Measurements from ENCODE around the gene NLN. TPM values are rescaled to one million over a fixed set of nuclear protein-coding genes. Genes with fewer than 3 reads are reported as not detected.

The NLN gene
- total RNA-seq, 4 donors from 2014 or later: 6.5 to 11.5 (median 9.8) TPM

- H3K36me3 ChIP-seq: peaks cover 0 to 59% of the 10 kb centered on the region in 2 donors
- no peak overlapping the region for H3K27ac ChIP-seq
- H3K4me1 ChIP-seq: no peaks in the 10 kb centered on the region
- H3K9me3 ChIP-seq: no peaks in the 10 kb centered on the region
- no peak for ATAC-seq
- H3K4me3 ChIP-seq: no peak overlapping the region
- TF ChIP-seq POLR2A (IDR thresholded peaks at IDR 0.05): no peak
- no peak for TF ChIP-seq POLR2AphosphoS5 (IDR thresholded peaks at IDR 0.05)
- TF ChIP-seq EP300 (IDR thresholded peaks at IDR 0.05): no peak
- TF ChIP-seq CTCF (IDR thresholded peaks at IDR 0.05): no peak
- WGBS, 2 donors (ENCODE audit: low coverage in 1 of 2): 74 to 88% methylated on average over 4 to 6 of the region's 6 CpGs
- H3K27me3 ChIP-seq: no peaks in the 10 kb centered on the region
Observed at GRCh38 chr5:65790371-65791163, 68.6 kb downstream of the NLN start.

- Histone ChIP-seq H3K4me1 (no peaks in the 10 kb centered on the region), H3K4me3 (no peak overlapping the region), H3K27me3 (no peaks in the 10 kb centered on the region), H3K27ac (no peak overlapping the region), H3K36me3 (peaks cover 0 to 46% of the 10 kb centered on the region in 2 donors), H3K9me3 (no peaks in the 10 kb centered on the region)
- no peak for TF ChIP-seq CTCF (IDR thresholded peaks at IDR 0.05)
- no peak for TF ChIP-seq POLR2AphosphoS5 (IDR thresholded peaks at IDR 0.05)
- no peak for TF ChIP-seq POLR2A (IDR thresholded peaks at IDR 0.05)
- no peak for TF ChIP-seq EP300 (IDR thresholded peaks at IDR 0.05)
- no peak for ATAC-seq
- WGBS, 2 donors (ENCODE audit: low coverage in 1 of 2): 65 to 84% methylated on average over 9 to 17 of the region's 17 CpGs
Observed at GRCh38 chr5:65791712-65792673, 70.0 kb downstream of the NLN start.

GRCh38 chr5:65796269-65796668, 74.3 kb downstream of the NLN start:
- no peak overlapping the region for H3K27ac ChIP-seq
- TF ChIP-seq EP300 (IDR thresholded peaks at IDR 0.05) (no peak), CTCF (IDR thresholded peaks at IDR 0.05) (no peak), POLR2AphosphoS5 (IDR thresholded peaks at IDR 0.05) (no peak), POLR2A (IDR thresholded peaks at IDR 0.05) (no peak)
- H3K4me1 ChIP-seq: peaks cover 0 to 6% (median 0%) of the 10 kb centered on the region in 3 donors
- H3K4me3 ChIP-seq: no peak overlapping the region
- H3K36me3 ChIP-seq: peaks cover 0 to 23% of the 10 kb centered on the region in 2 donors
- 92 to 100% methylated on average over 1 of the region's 1 CpG for WGBS, 2 donors (ENCODE audit: low coverage in 1 of 2)
- H3K27me3 ChIP-seq: no peaks in the 10 kb centered on the region
- ATAC-seq: no peak
- no peaks in the 10 kb centered on the region for H3K9me3 ChIP-seq

GRCh38 chr5:65796751-65797316, 74.8 kb downstream of the NLN start:
- H3K27ac ChIP-seq: no peak overlapping the region
- ATAC-seq: no peak
- H3K4me3 ChIP-seq: no peak overlapping the region
- WGBS, 2 donors (ENCODE audit: low coverage in 1 of 2): 70 to 91% methylated on average over 8 of the region's 8 CpGs
- peaks cover 0 to 12% (median 0%) of the 10 kb centered on the region in 3 donors for H3K4me1 ChIP-seq
- no peaks in the 10 kb centered on the region for H3K27me3 ChIP-seq
- H3K9me3 ChIP-seq: no peaks in the 10 kb centered on the region
- H3K36me3 ChIP-seq: peaks cover 0 to 24% of the 10 kb centered on the region in 2 donors
- no peak for TF ChIP-seq CTCF (IDR thresholded peaks at IDR 0.05)
- no peak for TF ChIP-seq POLR2A (IDR thresholded peaks at IDR 0.05)
- no peak for TF ChIP-seq EP300 (IDR thresholded peaks at IDR 0.05)
- no peak for TF ChIP-seq POLR2AphosphoS5 (IDR thresholded peaks at IDR 0.05)
